Stimulated activated CD8-positive, alpha-beta memory T cell treated with anti-CD3 and anti-CD28 coated beads, Interleukin-15, amount 100 ng/mL, for 24 hours (primary cell): ENCODE measurements around the gene SLC28A1.
"Not testable (repeated sequence)": the region's sequence is repeated elsewhere in the genome, so short reads cannot be mapped to it uniquely, and the experiment has no call there.

Source experiments
- DNase-seq: peaks from one replicate; pipeline ENCODE4 v3.0.0-alpha.2; 2020; ENCODE audit warnings: low read depth

SLC28A1 gene

GRCh38 chr15:84883916-84884781, at the start of gene SLC28A1:
Gene SLC28A1 (plus strand): TSS chr15:84884662. CDS start chr15:84887761, 3,099 bp downstream.
- no peak for DNase-seq

GRCh38 chr15:84834969-84835368, 49.5 kb upstream of the SLC28A1 start:
- no peak for DNase-seq

GRCh38 chr15:84835661-84836337, 48.7 kb upstream of the SLC28A1 start:
- no peak for DNase-seq

- no peak for DNase-seq
Observed at GRCh38 chr15:84836844-84837243, 47.6 kb upstream of the SLC28A1 start.

GRCh38 chr15:84839714-84840113, 44.7 kb upstream of the SLC28A1 start:
- DNase-seq, result no peak

- no peak for DNase-seq
Observed at GRCh38 chr15:84840255-84840654, 44.2 kb upstream of the SLC28A1 start.

GRCh38 chr15:84840741-84841429, 43.6 kb upstream of the SLC28A1 start:
- DNase-seq, result no peak

GRCh38 chr15:84842781-84843180, 41.7 kb upstream of the SLC28A1 start:
- no peak for DNase-seq

- DNase-seq, result no peak
Observed at GRCh38 chr15:84844964-84845363, 39.5 kb upstream of the SLC28A1 start.

GRCh38 chr15:84845631-84846030, 38.8 kb upstream of the SLC28A1 start:
- DNase-seq, result not testable (repeated sequence)

- no peak for DNase-seq
Observed at GRCh38 chr15:84846269-84846668, 38.2 kb upstream of the SLC28A1 start.

GRCh38 chr15:84847382-84847781, 37.1 kb upstream of the SLC28A1 start:
- no peak for DNase-seq

- DNase-seq, result no peak
Observed at GRCh38 chr15:84852212-84852611, 32.2 kb upstream of the SLC28A1 start.

- no peak for DNase-seq
Observed at GRCh38 chr15:84855136-84855535, 29.3 kb upstream of the SLC28A1 start.

GRCh38 chr15:84855765-84856164, 28.7 kb upstream of the SLC28A1 start:
- no peak for DNase-seq

- no peak for DNase-seq
Observed at GRCh38 chr15:84856731-84857417, 27.6 kb upstream of the SLC28A1 start.

- no peak for DNase-seq
Observed at GRCh38 chr15:84857418-84858004, 27.0 kb upstream of the SLC28A1 start.

GRCh38 chr15:84858231-84858630, 26.2 kb upstream of the SLC28A1 start:
- no peak for DNase-seq

- no peak for DNase-seq
Observed at GRCh38 chr15:84859144-84859543, 25.3 kb upstream of the SLC28A1 start.

- no peak for DNase-seq
Observed at GRCh38 chr15:84859651-84860050, 24.8 kb upstream of the SLC28A1 start.

- DNase-seq, result no peak
Observed at GRCh38 chr15:84861781-84862180, 22.7 kb upstream of the SLC28A1 start.
